ENCODE measurements around the gene ELK3. TPM values are rescaled to one million over a fixed set of nuclear protein-coding genes. Genes with fewer than 3 reads are reported as not detected.
"Not testable (repeated sequence)": the region's sequence is repeated elsewhere in the genome, so short reads cannot be mapped to it uniquely, and the experiment has no call there.

Gene ELK3
- total RNA-seq, 1 donor from 2014 or later, result 41.2 TPM

- no peak for DNase-seq
- no peak overlapping the region for H3K4me3 ChIP-seq
- H3K27ac ChIP-seq, result no peak overlapping the region
- TF ChIP-seq CTCF (IDR thresholded peaks at IDR 0.05), result no peak
- no peaks in the 10 kb centered on the region for H3K27me3 ChIP-seq
- H3K9me3 ChIP-seq, result no peaks in the 10 kb centered on the region
- peaks cover 4% of the 10 kb centered on the region for H3K36me3 ChIP-seq
- intact Hi-C loops (cut with DNase I), result no loop called here
- H3K4me1 ChIP-seq, result no peaks in the 10 kb centered on the region
- ATAC-seq, result no peak
These were observed 111.5 kb downstream of the ELK3 start for GRCh38 chr12:96305665-96306064.

- no peak for DNase-seq
- no peak overlapping the region for H3K4me3 ChIP-seq
- no peak for ATAC-seq
- H3K36me3 ChIP-seq, result peaks cover 21% of the 10 kb centered on the region
- no peaks in the 10 kb centered on the region for H3K4me1 ChIP-seq
- H3K27me3 ChIP-seq, result no peaks in the 10 kb centered on the region
- TF ChIP-seq CTCF (IDR thresholded peaks at IDR 0.05), result no peak
- intact Hi-C loops (cut with DNase I), result no loop called here
- no peak overlapping the region for H3K27ac ChIP-seq
- no peaks in the 10 kb centered on the region for H3K9me3 ChIP-seq
These were observed 114.7 kb downstream of the ELK3 start for GRCh38 chr12:96308881-96309280.

DNA sequence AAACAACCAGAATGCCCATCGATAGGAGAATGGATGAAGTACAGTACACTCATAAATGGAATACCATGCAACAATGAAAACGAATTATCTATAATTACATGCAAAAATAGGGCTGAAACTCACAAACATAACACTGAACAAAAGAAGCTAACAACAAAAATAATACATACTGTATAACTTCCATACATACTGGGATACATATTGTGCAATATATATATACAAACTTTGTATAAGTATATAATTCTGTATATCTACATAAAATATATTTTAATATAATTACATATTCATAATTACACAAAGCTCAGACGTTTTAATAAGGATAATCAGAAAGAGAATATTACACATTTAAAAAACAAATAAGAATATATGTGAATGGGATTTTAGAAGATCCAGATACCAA lies 115.9 kb downstream of the ELK3 start:
- H3K9me3 ChIP-seq, result no peaks in the 10 kb centered on the region
- H3K4me1 ChIP-seq, result no peaks in the 10 kb centered on the region
- H3K36me3 ChIP-seq, result peaks cover 21% of the 10 kb centered on the region
- H3K27ac ChIP-seq, result no peak overlapping the region
- no peak for DNase-seq
- ATAC-seq, result no peak
- intact Hi-C loops (cut with DNase I), result no loop called here
- no peak for TF ChIP-seq CTCF (IDR thresholded peaks at IDR 0.05)
- H3K27me3 ChIP-seq, result no peaks in the 10 kb centered on the region
- no peak overlapping the region for H3K4me3 ChIP-seq

DNA sequence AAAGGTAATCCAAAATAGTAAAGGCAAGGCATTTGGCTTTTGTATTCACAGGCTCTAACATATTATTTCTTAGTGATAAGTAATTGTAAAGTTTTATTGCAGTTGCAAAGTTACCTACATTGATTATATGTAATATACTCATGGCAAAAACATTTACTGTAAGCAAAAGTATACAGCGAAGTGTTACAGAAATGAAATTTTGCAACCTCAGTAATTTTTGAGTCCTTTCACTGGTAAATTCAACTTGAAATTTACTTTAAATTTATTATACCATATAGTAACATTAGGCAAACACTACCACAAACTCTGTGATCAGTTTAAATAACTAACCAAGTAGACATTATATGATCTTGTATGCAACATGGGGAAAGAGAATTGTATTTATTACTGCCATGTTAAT lies 117.0 kb downstream of the ELK3 start:
- TF ChIP-seq CTCF (IDR thresholded peaks at IDR 0.05), result no peak
- H3K9me3 ChIP-seq, result no peaks in the 10 kb centered on the region
- H3K36me3 ChIP-seq, result peaks cover 21% of the 10 kb centered on the region
- H3K4me3 ChIP-seq, result no peak overlapping the region
- ATAC-seq (no peak), DNase-seq (no peak)
- intact Hi-C loops (cut with DNase I), result no loop called here
- H3K27ac ChIP-seq, result no peak overlapping the region
- no peaks in the 10 kb centered on the region for H3K4me1 ChIP-seq
- H3K27me3 ChIP-seq, result no peaks in the 10 kb centered on the region

DNA sequence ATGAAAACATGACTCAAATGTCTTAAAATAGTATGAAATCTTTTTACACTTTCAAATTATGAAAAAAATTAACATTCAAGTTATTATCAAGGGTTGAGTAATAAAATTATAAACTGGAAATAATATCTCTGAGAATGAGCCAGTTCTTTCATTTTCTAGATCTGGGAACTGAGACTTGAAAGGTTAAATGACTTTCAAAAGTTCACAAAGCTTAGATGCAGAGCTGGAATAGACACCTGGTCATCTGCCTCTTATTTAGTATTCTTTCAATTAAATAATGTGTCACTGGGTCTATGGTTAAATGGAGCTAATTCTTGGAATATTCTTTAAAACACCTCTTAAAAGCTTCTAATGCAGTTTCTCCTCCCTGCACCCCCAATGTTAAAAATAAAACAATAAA lies 119.4 kb downstream of the ELK3 start:
- Histone ChIP-seq H3K4me1 (no peaks in the 10 kb centered on the region), H3K4me3 (no peak overlapping the region), H3K9me3 (no peaks in the 10 kb centered on the region), H3K27me3 (no peaks in the 10 kb centered on the region), H3K27ac (no peak overlapping the region), H3K36me3 (peaks cover 21% of the 10 kb centered on the region)
- TF ChIP-seq CTCF (IDR thresholded peaks at IDR 0.05), result no peak
- intact Hi-C loops (cut with DNase I), result no loop called here
- ATAC-seq (no peak), DNase-seq (no peak)

GRCh38 chr12:96314723-96315122 lies 120.5 kb downstream of the ELK3 start:
- H3K27me3 ChIP-seq, result no peaks in the 10 kb centered on the region
- ATAC-seq, result no peak
- DNase-seq, result no peak
- no peak overlapping the region for H3K27ac ChIP-seq
- no peak overlapping the region for H3K4me3 ChIP-seq
- H3K36me3 ChIP-seq, result peaks cover 21% of the 10 kb centered on the region
- intact Hi-C loops (cut with DNase I), result no loop called here
- no peaks in the 10 kb centered on the region for H3K9me3 ChIP-seq
- no peaks in the 10 kb centered on the region for H3K4me1 ChIP-seq
- TF ChIP-seq CTCF (IDR thresholded peaks at IDR 0.05), result no peak

DNA sequence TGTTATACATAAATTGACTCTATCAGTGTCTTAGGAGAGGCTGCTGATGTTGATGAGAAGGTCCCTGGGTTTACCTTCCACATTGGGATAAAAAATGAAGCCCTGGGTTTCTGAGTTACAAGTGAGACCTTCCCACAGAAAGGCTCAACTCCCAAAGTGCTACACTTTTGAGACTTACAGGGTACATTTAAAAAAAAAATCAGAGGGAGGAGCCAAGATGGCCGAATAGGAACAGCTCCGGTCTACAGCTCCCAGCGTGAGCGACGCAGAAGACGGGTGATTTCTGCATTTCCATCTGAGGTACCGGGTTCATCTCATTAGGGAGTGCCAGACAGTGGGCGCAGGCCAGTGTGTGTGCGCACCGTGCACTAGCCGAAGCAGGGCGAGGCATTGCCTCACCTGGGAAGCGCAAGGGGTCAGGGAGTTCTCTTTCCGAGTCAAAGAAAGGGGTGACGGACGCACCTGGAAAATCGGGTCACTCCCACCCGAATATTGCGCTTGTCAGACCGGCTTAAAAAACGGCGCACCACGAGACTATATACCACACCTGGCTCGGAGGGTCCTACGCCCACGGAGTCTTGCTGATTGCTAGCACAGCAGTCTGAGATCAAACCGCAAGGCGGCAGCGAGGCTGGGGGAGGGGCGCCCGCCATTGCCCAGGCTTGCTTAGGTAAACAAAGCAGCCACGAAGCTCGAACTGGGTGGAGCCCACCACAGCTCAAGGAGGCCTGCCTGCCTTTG lies 121.7 kb downstream of the ELK3 start:
- H3K27ac ChIP-seq, result peak overlapping the region; percentile 2
- H3K4me1 ChIP-seq; H3K27me3 ChIP-seq; ATAC-seq; H3K9me3 ChIP-seq; DNase-seq; intact Hi-C loops (cut with DNase I): not testable (repeated sequence)
- H3K4me3 ChIP-seq, result peak overlapping the region; percentile 42
- H3K36me3 ChIP-seq, result peaks cover 14% of the 10 kb centered on the region

GRCh38 chr12:96317801-96318200 lies 123.6 kb downstream of the ELK3 start:
- H3K9me3 ChIP-seq; H3K36me3 ChIP-seq; H3K4me3 ChIP-seq; H3K4me1 ChIP-seq; DNase-seq; intact Hi-C loops (cut with DNase I); H3K27me3 ChIP-seq; H3K27ac ChIP-seq; ATAC-seq: not testable (repeated sequence)
